Loucy (cell line): ENCODE results near the gene GALM.

Source experiments
- EZH2phosphoT487 ChIP-seq: fragments of 200-600 bp; IDR thresholded peaks from 2 replicates; pipeline ENCODE4 v1.6.1; 2018; ENCODE audit warnings: antibody characterized with exemption, mild to moderate bottlenecking, moderate library complexity, borderline replicate concordance
- TF ChIP-seq, protein P1 (sequence below): fragments of 200-600 bp; sonication (generic); conservative IDR thresholded peaks from 2 replicates; pipeline ENCODE4 v1.5.1; 2014; ENCODE audit warnings: mild to moderate bottlenecking, antibody characterized with exemption, low read length

DNA sequence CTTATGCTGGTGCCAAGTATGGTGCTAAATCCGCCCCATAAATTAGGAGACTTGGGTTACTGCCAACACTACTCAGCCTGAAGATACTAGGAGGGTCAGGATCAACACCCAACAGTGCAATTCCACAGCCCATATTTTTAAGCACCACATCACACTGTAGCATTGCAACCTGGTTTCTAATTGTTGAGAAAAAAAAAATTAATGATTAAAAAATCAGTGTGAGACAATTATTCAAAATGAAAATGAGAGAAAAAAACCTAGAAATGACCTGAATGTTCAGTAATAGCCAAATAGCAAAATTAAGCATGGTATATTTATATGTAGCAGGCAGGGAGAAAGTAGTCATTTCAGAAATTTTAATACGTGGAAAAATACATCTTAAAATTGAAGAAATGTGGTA is 33.9 kb upstream of the GALM start:
- TF ChIP-seq, protein P1, sequence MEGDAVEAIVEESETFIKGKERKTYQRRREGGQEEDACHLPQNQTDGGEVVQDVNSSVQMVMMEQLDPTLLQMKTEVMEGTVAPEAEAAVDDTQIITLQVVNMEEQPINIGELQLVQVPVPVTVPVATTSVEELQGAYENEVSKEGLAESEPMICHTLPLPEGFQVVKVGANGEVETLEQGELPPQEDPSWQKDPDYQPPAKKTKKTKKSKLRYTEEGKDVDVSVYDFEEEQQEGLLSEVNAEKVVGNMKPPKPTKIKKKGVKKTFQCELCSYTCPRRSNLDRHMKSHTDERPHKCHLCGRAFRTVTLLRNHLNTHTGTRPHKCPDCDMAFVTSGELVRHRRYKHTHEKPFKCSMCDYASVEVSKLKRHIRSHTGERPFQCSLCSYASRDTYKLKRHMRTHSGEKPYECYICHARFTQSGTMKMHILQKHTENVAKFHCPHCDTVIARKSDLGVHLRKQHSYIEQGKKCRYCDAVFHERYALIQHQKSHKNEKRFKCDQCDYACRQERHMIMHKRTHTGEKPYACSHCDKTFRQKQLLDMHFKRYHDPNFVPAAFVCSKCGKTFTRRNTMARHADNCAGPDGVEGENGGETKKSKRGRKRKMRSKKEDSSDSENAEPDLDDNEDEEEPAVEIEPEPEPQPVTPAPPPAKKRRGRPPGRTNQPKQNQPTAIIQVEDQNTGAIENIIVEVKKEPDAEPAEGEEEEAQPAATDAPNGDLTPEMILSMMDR: no peak
- TF ChIP-seq EZH2phosphoT487: no peak
